Sigmoid colon (tissue), 7 donors: ENCODE results near the gene DDX1. TPM values are rescaled to one million over a fixed set of nuclear protein-coding genes. Genes with fewer than 3 reads are reported as not detected.

Source experiments
- DNase-seq: peaks from one replicate; pipeline ENCODE4 v3.0.0-alpha.2; 2019
- H3K27ac ChIP-seq, 4 donors: fragments of 200-600 bp; sonication (generic); one replicate each; pipeline ENCODE4 v1.5.1; 2016 to 2019; ENCODE audit warnings: mild to moderate bottlenecking in 1 of 4
- H3K27me3 ChIP-seq, 3 donors: fragments of 200-600 bp; sonication (generic); one replicate each; pipeline ENCODE4 v1.5.1; 2019; ENCODE audit warnings: mild to moderate bottlenecking in 1 of 3
- H3K36me3 ChIP-seq, 4 donors: fragments of 200-600 bp; sonication (generic); one replicate each; pipeline ENCODE4 v1.5.1; 2016 to 2019
- H3K4me1 ChIP-seq, 4 donors: fragments of 200-600 bp; sonication (generic); one replicate each; pipeline ENCODE4 v1.5.1; 2017 to 2019
- H3K4me3 ChIP-seq, 4 donors: fragments of 200-600 bp; sonication (generic); one replicate each; pipeline ENCODE4 v1.5.1; 2017 to 2019; ENCODE audit warnings: mild to moderate bottlenecking in 2 of 4, moderate library complexity in 1 of 4
- H3K9me3 ChIP-seq, 4 donors: fragments of 200-600 bp in 3 of 4; sonication (generic) in 3 of 4; one replicate each; pipeline versions ENCODE4 v1.5.1 to v1.6.1; 2013 to 2019
- EP300 ChIP-seq, 4 donors: sonication (generic); formaldehyde crosslinking; IDR thresholded peaks; one replicate each; pipeline ENCODE4 v1.6.1; 2017; ENCODE audit warnings: antibody characterized with exemption in 4 of 4
- POLR2A ChIP-seq, 2 donors: fragments of 450-650 bp; IDR thresholded peaks; one replicate each; pipeline ENCODE4 v1.6.1; 2016; ENCODE audit warnings: antibody characterized with exemption in 2 of 2, mild to moderate bottlenecking in 2 of 2, moderate library complexity in 2 of 2
- POLR2AphosphoS5 ChIP-seq, 4 donors: sonication (generic); formaldehyde crosslinking; IDR thresholded peaks; one replicate each; pipeline ENCODE4 v1.6.1; 2017; ENCODE audit warnings: antibody characterized with exemption in 4 of 4
- WGBS, 2 donors: extraction: QIAGEN DNeasy Blood & Tissue Kit; methylation state at CpG; one replicate each; pipeline ENCODE4 v1.1.7; 2013; 5-methylcytosine and 5-hydroxymethylcytosine counted together
- intact Hi-C: fragments of 100-400 bp; cut with DNase I; formaldehyde crosslinking; loops from one replicate; pipeline ENCODE4 v1.15.1; 2023
- polyA plus RNA-seq, 3 donors: library from polyadenylated mRNA; stranded (reverse); fragments of 200-250 nt; gene quantifications; one replicate each; pipeline ENCODE4 v1.2.3, GENCODE V29; 2013
- total RNA-seq, 4 donors: library from RNA; depleted of rRNA; stranded (reverse); fragments of >200 nt; gene quantifications; one replicate each; pipeline ENCODE4 v1.1.0, GENCODE V29; 2016
- TF ChIP-seq, protein P1 (sequence below), 4 experiments: fragments of 450-650 bp in 3 of 4; fragments of 200-600 bp in 1 of 4; IDR thresholded peaks; one replicate each; pipeline ENCODE4 v1.5.1; 2016 to 2019; ENCODE audit warnings: antibody characterized with exemption in 4 of 4, mild to moderate bottlenecking in 3 of 4, moderate library complexity in 2 of 4
- donor health status: healthy with polysubstance abuse.
- donor health status: Bipolar disorder and iron deficiency.
- donor health status: healthy.

The DDX1 gene
- total and polyA plus RNA-seq, 7 donors = 59.2 to 104 (median 67.9) TPM

DNA sequence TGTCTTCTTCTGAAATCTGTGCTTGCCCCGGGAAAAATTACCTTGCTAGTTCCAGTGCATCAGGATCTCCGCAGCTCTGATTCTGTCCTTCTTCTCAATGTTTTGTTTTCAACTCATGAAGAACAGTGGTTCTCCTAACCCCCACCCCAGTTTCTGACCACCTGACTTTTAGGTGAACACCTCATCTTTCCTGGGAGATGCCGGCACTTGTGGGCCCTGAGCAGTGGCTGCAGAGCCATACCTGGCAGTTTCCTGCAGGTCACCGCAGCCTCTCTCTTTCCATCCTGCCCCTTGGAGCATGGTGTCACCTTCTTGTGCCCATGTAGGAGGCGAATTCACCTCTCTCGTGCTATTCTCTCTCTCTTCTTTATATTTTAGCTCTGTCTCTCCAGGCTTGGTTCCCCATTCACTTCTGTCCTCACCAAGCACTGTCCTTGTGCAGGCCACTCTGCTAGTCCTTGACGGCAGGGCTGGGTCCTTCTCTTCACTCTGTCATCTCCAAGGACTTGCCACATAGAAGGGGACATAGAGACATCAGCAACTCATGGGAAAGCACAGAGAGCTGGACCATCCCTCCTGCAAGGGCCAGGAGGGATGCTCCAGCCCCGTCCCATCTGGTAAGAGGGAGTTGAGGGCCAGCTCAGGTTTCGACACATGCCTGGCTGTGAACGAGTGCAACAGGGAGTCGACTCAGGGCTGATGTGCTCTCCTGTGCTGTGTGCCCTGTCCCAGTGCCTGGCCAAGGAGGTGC lies 59.1 kb downstream of the DDX1 start:
- no peaks in the 10 kb centered on the region for H3K4me1 ChIP-seq
- no peaks in the 10 kb centered on the region for H3K36me3 ChIP-seq
- no peak for DNase-seq
- H3K9me3 ChIP-seq = no peaks in the 10 kb centered on the region
- no peak overlapping the region for H3K27ac ChIP-seq
- no peaks in the 10 kb centered on the region for H3K27me3 ChIP-seq
- H3K4me3 ChIP-seq = no peak overlapping the region
- no peak for TF ChIP-seq POLR2A (IDR thresholded peaks at IDR 0.05)
- TF ChIP-seq, protein P1, sequence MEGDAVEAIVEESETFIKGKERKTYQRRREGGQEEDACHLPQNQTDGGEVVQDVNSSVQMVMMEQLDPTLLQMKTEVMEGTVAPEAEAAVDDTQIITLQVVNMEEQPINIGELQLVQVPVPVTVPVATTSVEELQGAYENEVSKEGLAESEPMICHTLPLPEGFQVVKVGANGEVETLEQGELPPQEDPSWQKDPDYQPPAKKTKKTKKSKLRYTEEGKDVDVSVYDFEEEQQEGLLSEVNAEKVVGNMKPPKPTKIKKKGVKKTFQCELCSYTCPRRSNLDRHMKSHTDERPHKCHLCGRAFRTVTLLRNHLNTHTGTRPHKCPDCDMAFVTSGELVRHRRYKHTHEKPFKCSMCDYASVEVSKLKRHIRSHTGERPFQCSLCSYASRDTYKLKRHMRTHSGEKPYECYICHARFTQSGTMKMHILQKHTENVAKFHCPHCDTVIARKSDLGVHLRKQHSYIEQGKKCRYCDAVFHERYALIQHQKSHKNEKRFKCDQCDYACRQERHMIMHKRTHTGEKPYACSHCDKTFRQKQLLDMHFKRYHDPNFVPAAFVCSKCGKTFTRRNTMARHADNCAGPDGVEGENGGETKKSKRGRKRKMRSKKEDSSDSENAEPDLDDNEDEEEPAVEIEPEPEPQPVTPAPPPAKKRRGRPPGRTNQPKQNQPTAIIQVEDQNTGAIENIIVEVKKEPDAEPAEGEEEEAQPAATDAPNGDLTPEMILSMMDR (IDR thresholded peaks at IDR 0.05) = no peak
- no peak for TF ChIP-seq EP300 (IDR thresholded peaks at IDR 0.05)
- no peak for TF ChIP-seq POLR2AphosphoS5 (IDR thresholded peaks at IDR 0.05)
- intact Hi-C loops = no loop called here
- WGBS, 2 donors = 85 to 86% methylated on average over 11 of the region's 11 CpGs

DNA sequence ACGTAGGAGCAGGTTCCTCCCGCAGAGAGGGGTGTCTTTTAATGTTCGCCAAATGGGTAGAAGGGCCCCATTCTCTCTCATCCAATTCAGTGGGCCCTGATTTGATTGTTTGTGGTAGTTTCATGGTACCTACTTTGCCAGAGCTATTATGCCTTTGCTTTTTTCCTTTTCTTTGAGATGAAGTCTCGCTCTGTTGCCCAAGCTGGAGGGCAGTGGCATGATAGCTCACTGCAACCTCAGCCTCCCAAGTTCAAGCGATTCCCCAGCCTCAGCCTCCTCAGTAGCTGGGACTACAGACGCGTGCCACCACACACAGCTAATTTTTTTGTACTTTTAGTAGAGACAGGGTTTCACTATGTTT lies 59.7 kb downstream of the DDX1 start:
- no peaks in the 10 kb centered on the region for H3K27me3 ChIP-seq
- H3K27ac ChIP-seq = no peak overlapping the region
- DNase-seq = no peak
- TF ChIP-seq EP300 (IDR thresholded peaks at IDR 0.05) = no peak
- no peak for TF ChIP-seq POLR2A (IDR thresholded peaks at IDR 0.05)
- TF ChIP-seq, protein P1 (IDR thresholded peaks at IDR 0.05) = no peak
- no peak for TF ChIP-seq POLR2AphosphoS5 (IDR thresholded peaks at IDR 0.05)
- H3K4me3 ChIP-seq = no peak overlapping the region
- no peaks in the 10 kb centered on the region for H3K36me3 ChIP-seq
- intact Hi-C loops = no loop called here
- WGBS, 2 donors = 91 to 95% methylated on average over 7 of the region's 7 CpGs
- no peaks in the 10 kb centered on the region for H3K4me1 ChIP-seq
- no peaks in the 10 kb centered on the region for H3K9me3 ChIP-seq

DNA sequence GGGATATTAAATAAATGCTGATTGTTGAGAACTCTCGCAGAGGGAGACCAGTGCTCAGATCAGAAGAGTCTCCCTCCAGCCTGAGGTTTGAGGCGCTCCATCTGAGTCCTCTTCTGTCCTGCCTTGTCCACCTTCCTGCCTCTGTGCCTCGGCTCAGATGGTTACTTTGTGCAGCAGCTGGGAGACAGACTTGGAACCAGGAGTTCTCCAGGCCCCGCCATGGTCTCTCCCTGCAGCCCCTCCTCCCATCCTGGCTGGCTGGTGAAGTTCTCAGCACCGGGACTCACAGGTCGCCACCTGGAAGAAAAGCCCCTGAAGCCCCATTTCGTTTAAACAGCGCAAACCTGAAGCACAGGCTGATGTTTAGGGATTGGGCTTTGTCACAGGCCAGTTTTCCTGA lies 60.6 kb downstream of the DDX1 start:
- TF ChIP-seq POLR2AphosphoS5 (IDR thresholded peaks at IDR 0.05) (no peak), POLR2A (IDR thresholded peaks at IDR 0.05) (no peak), EP300 (IDR thresholded peaks at IDR 0.05) (no peak)
- TF ChIP-seq, protein P1 (IDR thresholded peaks at IDR 0.05) = no peak
- Histone ChIP-seq H3K4me3 (no peak overlapping the region), H3K27me3 (no peaks in the 10 kb centered on the region), H3K9me3 (no peaks in the 10 kb centered on the region), H3K27ac (no peak overlapping the region), H3K36me3 (no peaks in the 10 kb centered on the region), H3K4me1 (no peaks in the 10 kb centered on the region)
- WGBS, 2 donors = 88 to 89% methylated on average over 8 of the region's 8 CpGs
- no peak for DNase-seq
- intact Hi-C loops = no loop called here

DNA sequence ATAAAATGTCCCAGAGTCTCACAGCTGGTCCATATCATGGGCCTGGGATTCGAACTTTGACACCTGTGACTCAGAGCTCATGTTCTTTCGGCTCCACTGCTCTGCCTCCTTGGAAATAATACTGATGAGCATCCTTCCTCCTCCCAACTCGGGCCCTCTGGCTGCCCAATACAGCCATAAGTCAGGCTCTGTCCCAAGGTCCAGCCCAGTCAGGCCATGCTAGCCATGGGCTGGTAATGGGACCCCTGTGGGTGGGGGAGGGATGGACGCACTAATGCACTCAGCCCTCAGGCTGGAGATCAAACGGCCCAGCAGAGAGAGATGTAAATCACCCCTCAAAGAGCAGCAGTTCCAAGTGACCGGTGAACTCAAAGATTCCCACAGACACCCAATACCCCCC lies 61.1 kb downstream of the DDX1 start:
- DNase-seq = no peak
- H3K27ac ChIP-seq = no peak overlapping the region
- H3K36me3 ChIP-seq = no peaks in the 10 kb centered on the region
- H3K4me1 ChIP-seq = no peaks in the 10 kb centered on the region
- intact Hi-C loops = no loop called here
- no peak overlapping the region for H3K4me3 ChIP-seq
- H3K27me3 ChIP-seq = no peaks in the 10 kb centered on the region
- WGBS, 2 donors = 62 to 73% methylated on average over 6 of the region's 6 CpGs
- TF ChIP-seq, protein P1 (IDR thresholded peaks at IDR 0.05) = no peak
- TF ChIP-seq POLR2A (IDR thresholded peaks at IDR 0.05) (no peak), EP300 (IDR thresholded peaks at IDR 0.05) (no peak), POLR2AphosphoS5 (IDR thresholded peaks at IDR 0.05) (no peak)
- no peaks in the 10 kb centered on the region for H3K9me3 ChIP-seq
